Fibroblast of villous mesenchyme (primary cell): ENCODE data around the gene SLC22A31. TPM values are rescaled to one million over a fixed set of nuclear protein-coding genes. Genes with fewer than 3 reads are reported as not detected.

Source experiments
- DNase-seq: peaks from one replicate; pipeline ENCODE4 v3.0.0-alpha.2; 2010; ENCODE audit warnings: low read depth
- H3K4me3 ChIP-seq: 2 replicates; pipeline ENCODE4 v1.5.1; 2011; ENCODE audit warnings: low read depth, mild to moderate bottlenecking, low read length
- CTCF ChIP-seq: IDR thresholded peaks from 2 replicates; pipeline ENCODE4 v1.5.1; 2012; ENCODE audit warnings: low read depth, mild to moderate bottlenecking, low read length; ENCODE audit not compliant: insufficient read depth
- total RNA-seq: library from RNA; depleted of rRNA; stranded (reverse); fragments of >200 nt; gene quantifications from 2 replicates; pipeline ENCODE4 v1.2.3, GENCODE V29; 2012

The SLC22A31 gene
- total RNA-seq, 1 donor = under 0.01 TPM

GRCh38 chr16:89197033-89197632 lies 3.2 kb downstream of the SLC22A31 start:
- H3K4me3 ChIP-seq = no peak overlapping the region
- no peak for DNase-seq
- TF ChIP-seq CTCF = no peak

GRCh38 chr16:89195521-89196171 lies 4.7 kb downstream of the SLC22A31 start:
- DNase-seq = no peak
- no peak for TF ChIP-seq CTCF
- no peak overlapping the region for H3K4me3 ChIP-seq

GRCh38 chr16:89194340-89195311 lies 5.7 kb downstream of the SLC22A31 start:
- no peak for TF ChIP-seq CTCF
- H3K4me3 ChIP-seq = no peak overlapping the region
- no peak for DNase-seq

- peak overlapping the region; percentile 34 for H3K4me3 ChIP-seq
- DNase-seq = no peak
- no peak for TF ChIP-seq CTCF
Observed at GRCh38 chr16:89193576-89194293, 6.6 kb downstream of the SLC22A31 start.

GRCh38 chr16:89192956-89193575 lies 7.3 kb downstream of the SLC22A31 start:
- peak overlapping the region; percentile 34 for H3K4me3 ChIP-seq
- TF ChIP-seq CTCF = no peak
- no peak for DNase-seq

- peak; percentile 97 for DNase-seq
- peak overlapping the region; percentile 57 for H3K4me3 ChIP-seq
Observed at GRCh38 chr16:89192186-89192955, 8.0 kb downstream of the SLC22A31 start.
